GM23248 (cell line): Measurements from ENCODE around the gene GPRIN2.

Source experiments
- EZH2 ChIP-seq: fragments of 200-600 bp; sonication (generic); IDR thresholded peaks from 2 replicates; pipeline ENCODE4 v1.6.1; 2018; ENCODE audit warnings: antibody characterized with exemption, mild to moderate bottlenecking; ENCODE audit not compliant: insufficient read depth, poor library complexity, severe bottlenecking
- EZH2phosphoT487 ChIP-seq: fragments of 200-600 bp; sonication (generic); IDR thresholded peaks from 2 replicates; pipeline ENCODE4 v1.6.1; 2018; ENCODE audit warnings: antibody characterized with exemption, moderate library complexity, mild to moderate bottlenecking, low read depth; ENCODE audit not compliant: insufficient read depth

GRCh38 chr10:46524472-46525176 lies 31.8 kb downstream of the GPRIN2 start:
- TF ChIP-seq EZH2 (no peak), EZH2phosphoT487 (no peak)
